Mononuclear cell (primary cell): ENCODE measurements around the gene RGMA. TPM values are rescaled to one million over a fixed set of nuclear protein-coding genes. Genes with fewer than 3 reads are reported as not detected.
"Not testable (repeated sequence)": the region's sequence is repeated elsewhere in the genome, so short reads cannot be mapped to it uniquely, and the experiment has no call there.

Experiments
- H3K27me3 ChIP-seq: 2 replicates; pipeline ENCODE4 v1.6.0; 2011; ENCODE audit warnings: low read length, control low read depth; ENCODE audit not compliant: insufficient read depth
- H3K4me1 ChIP-seq: 2 replicates; pipeline ENCODE4 v1.5.1; 2011; ENCODE audit warnings: mild to moderate bottlenecking, low read length, control low read depth; ENCODE audit not compliant: insufficient read depth
- H3K4me3 ChIP-seq: 2 replicates; pipeline ENCODE4 v1.5.1; 2011; ENCODE audit warnings: mild to moderate bottlenecking, low read length, moderate library complexity
- H3K9me3 ChIP-seq: 2 replicates; pipeline ENCODE4 v1.5.1; 2011; ENCODE audit warnings: low read depth, mild to moderate bottlenecking, control low read depth, low read length
- total RNA-seq: library from RNA; depleted of rRNA; stranded (reverse); fragments of >200 nt; gene quantifications from one replicate; pipeline ENCODE4 v1.2.3, GENCODE V29; 2012

The RGMA gene
- total RNA-seq, 1 donor, result 0.10 TPM

DNA sequence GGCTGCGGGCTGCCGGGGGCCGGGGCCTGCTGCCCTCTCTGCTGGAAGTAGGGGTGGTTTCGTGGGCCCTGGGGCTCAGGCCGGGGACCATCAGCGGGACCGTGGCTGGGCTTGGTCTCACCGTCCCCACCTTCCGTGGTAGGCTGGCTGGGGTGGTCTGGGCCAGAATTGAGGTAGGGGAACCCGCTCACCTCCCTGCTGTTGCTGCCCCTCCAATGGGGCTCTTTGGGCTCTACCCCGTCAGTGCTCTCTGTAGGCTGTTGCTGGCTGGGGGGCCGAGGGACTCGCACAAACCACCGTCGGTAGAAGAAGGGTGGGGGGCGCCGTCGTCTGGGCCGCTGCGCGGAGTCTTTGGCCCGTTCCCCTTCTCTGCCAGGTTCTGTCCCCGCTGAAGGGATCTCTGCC lies 23.4 kb downstream of the RGMA start:
- H3K27me3 ChIP-seq, result peaks cover 3% of the 10 kb centered on the region
- no peak overlapping the region for H3K4me3 ChIP-seq
- no peaks in the 10 kb centered on the region for H3K4me1 ChIP-seq
- no peaks in the 10 kb centered on the region for H3K9me3 ChIP-seq

DNA sequence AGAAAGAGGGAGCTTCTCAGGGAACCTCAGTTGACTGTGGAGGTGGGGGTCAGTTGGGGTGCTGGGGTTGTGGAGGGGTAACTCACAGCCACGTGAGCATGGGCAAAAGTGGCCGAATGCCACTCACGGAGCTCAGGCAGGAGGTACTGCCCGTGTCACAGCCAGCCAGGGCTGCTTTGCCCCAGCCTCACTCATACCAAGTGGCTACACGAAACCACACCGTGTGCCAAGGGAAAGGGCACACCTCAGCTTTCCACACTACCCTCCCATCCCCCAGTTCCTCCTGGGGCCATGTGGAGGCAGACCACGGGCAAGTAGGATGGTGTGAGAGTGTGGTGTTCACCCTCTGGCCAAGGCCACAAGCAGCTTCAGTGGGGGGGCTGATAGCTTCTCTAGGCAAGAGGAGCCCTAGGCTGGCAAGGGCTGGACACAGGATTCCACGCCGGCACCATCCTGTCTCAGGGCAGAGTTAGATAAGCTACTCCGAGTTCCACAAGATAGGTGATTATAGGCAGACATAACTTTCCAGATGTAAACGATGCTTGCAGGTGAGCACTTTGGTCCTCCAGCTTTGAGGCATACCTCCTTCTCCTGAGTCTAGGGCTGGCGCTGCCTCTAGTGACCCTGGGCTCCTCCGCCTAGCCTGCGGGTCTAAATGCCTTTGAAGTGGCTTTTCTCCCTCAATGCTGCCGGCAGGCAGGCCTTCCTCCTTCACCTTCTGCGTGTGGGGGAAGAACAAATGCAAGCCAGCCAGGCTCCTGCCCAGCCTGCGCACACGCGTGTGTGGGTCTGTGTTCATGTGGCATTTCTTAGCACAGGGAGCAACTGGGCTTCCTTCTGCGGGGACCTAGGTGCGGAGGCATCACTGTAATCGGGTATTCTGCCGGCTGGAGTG lies 25.0 kb downstream of the RGMA start:
- H3K27me3 ChIP-seq, result no peaks in the 10 kb centered on the region
- no peaks in the 10 kb centered on the region for H3K4me1 ChIP-seq
- no peaks in the 10 kb centered on the region for H3K9me3 ChIP-seq
- no peak overlapping the region for H3K4me3 ChIP-seq

DNA sequence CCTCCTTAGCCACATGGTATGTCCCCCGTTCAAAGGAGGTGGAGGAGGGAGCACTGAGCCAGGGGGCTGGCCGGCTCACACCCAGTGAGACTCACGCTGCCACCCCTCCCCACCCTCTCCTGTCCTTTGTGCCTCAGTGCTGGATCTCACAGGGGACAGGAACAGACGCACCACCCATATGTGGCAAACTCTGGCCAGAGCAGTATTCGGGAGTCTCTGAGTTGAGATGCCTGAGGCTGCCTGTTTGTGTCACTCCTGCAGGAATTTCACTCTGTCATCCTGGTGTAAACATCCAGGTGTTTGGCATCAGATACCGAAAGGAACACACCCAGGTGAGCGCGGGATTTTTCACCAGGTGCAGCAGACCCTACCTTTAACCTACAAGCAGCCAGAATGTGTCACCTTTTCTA lies 25.7 kb downstream of the RGMA start:
- no peaks in the 10 kb centered on the region for H3K4me1 ChIP-seq
- no peak overlapping the region for H3K4me3 ChIP-seq
- H3K27me3 ChIP-seq, result no peaks in the 10 kb centered on the region
- H3K9me3 ChIP-seq, result no peaks in the 10 kb centered on the region

DNA sequence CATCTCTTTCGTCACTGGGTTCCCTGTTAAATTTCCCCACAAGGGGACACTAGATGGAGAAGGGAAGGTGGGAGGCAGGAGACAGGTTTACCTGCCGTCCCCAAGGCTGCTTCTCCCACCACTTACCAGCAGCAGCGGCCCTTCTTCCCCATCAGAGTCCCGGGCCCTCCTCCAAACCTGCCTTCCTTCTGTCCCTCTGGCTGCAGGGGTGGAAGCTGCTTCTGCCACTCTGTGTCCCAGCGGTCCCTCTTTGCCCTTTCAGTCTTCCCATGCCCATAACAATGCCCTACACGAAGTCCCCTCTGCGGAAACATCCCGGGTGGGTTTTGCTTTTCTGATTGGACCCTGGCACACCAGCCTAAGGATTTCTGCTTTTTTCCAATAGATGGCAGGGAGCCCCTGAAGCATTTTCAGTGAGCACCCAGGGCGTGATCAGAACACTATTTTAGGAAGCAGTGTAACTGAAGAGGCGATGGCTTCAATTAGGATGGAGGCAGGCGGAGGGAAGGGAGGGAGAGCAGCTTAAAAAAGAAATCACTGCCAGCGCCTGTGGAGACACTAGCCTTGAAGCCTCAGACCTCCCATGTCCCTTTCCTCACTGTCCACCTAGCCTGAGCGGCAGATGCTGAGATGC lies 26.3 kb downstream of the RGMA start:
- H3K9me3 ChIP-seq, H3K27me3 ChIP-seq, H3K4me1 ChIP-seq, H3K4me3 ChIP-seq: not testable (repeated sequence)

DNA sequence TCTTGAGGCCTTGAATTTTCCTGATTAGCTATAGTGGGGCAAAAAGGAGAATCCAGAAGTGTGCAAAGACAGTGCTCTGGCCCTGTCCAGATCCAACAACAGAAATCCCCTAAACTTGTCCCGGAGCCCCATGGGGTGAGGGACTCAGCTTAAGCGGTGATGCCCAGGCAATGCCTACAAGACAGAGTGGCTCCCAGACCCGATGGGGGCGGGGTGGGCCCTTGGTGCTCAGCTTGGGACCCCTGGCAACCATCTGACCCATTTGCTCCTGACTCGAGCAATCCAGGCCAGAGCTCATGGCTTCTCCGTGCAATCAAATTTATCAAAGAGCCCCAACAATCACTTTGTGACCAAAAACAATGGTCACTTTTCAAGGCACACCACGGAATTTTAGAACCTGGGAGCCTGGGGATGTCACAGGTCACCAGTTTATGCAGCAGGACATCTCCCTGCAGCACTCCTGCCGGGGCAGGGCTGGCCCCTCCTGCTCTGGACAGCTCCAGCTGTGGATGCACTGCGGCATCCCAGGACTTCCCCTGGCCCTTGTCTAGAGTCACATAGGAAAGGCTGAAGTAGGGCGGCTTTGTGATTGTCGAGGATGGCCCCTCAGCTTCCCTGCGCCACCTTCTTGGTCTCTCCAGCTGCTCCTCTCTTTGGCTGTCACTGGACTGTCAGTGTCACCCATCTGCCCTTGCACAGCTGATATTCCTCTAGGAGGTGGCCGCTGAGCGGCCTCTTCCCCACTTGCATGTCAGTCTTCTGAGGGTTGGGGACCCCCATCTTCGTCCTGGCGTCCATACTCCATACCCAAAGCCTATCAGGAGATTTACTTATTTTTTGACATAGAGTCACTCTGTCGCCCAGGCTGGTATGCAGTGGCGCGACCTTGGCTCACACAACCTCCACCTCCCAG lies 28.4 kb downstream of the RGMA start:
- Histone ChIP-seq H3K4me1 (no peaks in the 10 kb centered on the region), H3K4me3 (no peak overlapping the region), H3K27me3 (no peaks in the 10 kb centered on the region), H3K9me3 (no peaks in the 10 kb centered on the region)

DNA sequence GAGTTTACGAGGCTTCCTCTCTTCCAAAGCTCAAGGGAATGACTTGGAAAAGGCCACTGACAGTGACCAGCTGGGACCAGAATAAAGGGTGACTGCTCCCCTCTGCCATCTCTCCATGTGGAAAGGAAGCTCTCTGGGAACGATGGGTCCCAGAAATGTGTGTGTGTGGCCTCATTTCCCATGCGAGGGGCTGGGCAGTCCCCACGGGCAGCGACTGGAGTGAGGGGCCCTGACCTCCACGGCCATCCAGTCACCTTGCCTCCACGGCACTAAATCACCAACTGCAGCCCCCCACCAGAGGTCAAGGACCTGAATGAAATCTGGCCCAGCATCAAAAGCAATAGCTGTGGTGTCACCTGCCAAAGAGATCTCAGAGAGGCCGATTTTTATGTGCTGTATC lies 29.6 kb downstream of the RGMA start:
- H3K9me3 ChIP-seq, result no peaks in the 10 kb centered on the region
- H3K4me1 ChIP-seq, result no peaks in the 10 kb centered on the region
- no peaks in the 10 kb centered on the region for H3K27me3 ChIP-seq
- H3K4me3 ChIP-seq, result no peak overlapping the region

DNA sequence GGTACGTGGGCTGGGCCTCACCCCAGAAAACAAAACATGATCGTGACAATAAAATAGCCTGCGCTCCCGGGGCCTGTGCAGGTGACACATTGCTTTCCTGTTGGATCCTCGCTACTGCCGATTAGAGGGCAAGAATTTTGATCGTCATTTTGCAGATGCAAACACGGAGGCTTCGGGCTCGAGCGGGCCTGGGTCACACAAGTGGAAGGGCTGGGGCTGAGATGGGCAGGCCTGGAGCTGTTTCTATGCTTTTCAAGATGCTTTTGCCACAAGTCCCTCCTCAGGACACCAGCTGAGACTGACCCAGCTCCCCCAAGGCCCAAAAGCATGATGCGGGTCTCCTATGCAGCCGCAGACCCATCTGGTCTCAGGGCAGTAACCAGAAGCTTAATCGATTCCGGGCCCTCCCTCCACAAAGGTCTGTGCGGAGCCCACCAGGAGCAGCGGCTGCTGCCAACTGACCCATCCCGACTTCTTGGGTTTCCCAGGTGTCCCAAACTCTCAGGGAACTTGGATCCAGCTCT lies 30.0 kb downstream of the RGMA start:
- H3K9me3 ChIP-seq, result no peaks in the 10 kb centered on the region
- H3K27me3 ChIP-seq, result no peaks in the 10 kb centered on the region
- H3K4me3 ChIP-seq, result no peak overlapping the region
- no peaks in the 10 kb centered on the region for H3K4me1 ChIP-seq

DNA sequence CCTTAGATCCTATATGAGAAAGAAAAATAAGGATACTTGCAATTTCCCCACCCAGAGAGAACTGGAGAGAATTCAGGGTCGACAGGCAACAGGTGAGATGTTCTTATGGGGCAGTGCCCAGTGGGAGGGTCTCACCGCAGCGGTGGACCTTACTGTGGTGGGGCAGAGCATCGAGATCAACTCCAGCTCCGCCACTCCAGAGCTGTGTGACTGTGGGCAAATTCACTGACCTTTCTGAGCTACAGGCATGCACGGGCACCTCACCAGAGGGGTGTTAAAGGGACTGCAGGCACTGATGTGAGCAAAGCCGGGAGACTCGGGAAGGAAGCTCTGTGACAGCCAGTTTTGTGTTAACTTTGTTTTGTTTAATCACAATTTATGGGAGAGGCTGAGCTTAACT lies 30.9 kb downstream of the RGMA start:
- Histone ChIP-seq H3K9me3 (no peaks in the 10 kb centered on the region), H3K27me3 (no peaks in the 10 kb centered on the region), H3K4me3 (no peak overlapping the region), H3K4me1 (no peaks in the 10 kb centered on the region)

DNA sequence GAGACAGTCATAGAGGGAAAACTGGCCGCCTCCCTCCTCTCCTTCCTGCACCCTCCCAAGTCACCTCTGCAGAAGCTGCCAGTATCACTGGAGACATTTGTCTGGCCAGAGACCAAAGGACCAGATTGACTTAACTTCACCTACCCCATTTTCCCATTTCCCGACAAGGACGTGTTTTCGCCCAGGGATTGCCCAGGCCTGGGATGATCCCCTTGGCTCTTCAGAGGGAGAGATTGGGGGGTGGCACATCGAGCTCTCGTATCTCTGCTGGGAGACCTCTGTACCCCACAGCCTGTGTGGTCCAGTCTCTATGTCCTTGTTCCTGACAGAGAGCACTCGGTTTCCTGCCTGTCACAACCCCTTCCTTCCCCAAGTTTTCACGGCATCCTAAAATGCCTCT lies 31.4 kb downstream of the RGMA start:
- no peaks in the 10 kb centered on the region for H3K4me1 ChIP-seq
- H3K27me3 ChIP-seq, result no peaks in the 10 kb centered on the region
- H3K9me3 ChIP-seq, result no peaks in the 10 kb centered on the region
- H3K4me3 ChIP-seq, result no peak overlapping the region

DNA sequence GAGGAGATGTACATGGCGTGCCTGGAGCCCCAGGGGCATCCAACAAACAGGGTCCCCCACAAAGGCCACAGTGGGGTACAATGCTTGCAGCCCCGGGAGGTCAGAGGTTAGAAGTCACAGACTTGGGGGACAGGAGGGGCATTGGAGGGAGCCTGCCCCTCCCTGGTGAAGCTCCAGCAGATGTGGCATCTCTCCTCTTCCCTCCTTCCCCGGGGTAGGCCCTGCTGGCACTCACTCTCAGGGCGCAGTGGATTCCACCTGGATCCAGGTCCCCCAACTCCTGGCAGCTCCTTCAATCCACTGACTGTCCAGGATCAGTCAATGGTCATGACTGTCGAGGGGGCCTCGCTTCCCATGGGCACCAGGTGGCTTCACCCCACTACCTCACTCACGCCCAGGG lies 32.2 kb downstream of the RGMA start:
- H3K4me3 ChIP-seq, result no peak overlapping the region
- H3K27me3 ChIP-seq, result no peaks in the 10 kb centered on the region
- no peaks in the 10 kb centered on the region for H3K4me1 ChIP-seq
- no peaks in the 10 kb centered on the region for H3K9me3 ChIP-seq

DNA sequence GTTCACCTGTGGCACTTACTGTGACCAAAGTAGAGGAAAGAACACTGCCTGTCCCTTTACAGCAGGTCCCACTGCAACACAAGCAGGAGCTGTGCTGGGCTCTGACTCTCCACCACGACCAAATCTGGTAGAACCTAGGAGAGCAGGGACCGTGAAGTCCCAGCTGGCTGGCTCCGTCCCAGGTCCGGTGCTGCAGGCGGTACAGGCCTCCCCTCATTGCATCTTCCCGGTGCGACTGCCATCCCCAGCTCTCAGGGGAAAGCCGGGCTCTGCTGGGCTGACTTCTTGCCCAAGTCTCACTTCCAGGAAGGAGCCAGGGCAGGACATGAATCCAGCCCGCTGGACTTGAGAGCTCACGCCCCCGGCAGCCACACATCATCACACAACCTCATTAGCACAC lies 33.8 kb downstream of the RGMA start:
- no peak overlapping the region for H3K4me3 ChIP-seq
- H3K9me3 ChIP-seq, result no peaks in the 10 kb centered on the region
- H3K4me1 ChIP-seq, result no peaks in the 10 kb centered on the region
- H3K27me3 ChIP-seq, result no peaks in the 10 kb centered on the region

DNA sequence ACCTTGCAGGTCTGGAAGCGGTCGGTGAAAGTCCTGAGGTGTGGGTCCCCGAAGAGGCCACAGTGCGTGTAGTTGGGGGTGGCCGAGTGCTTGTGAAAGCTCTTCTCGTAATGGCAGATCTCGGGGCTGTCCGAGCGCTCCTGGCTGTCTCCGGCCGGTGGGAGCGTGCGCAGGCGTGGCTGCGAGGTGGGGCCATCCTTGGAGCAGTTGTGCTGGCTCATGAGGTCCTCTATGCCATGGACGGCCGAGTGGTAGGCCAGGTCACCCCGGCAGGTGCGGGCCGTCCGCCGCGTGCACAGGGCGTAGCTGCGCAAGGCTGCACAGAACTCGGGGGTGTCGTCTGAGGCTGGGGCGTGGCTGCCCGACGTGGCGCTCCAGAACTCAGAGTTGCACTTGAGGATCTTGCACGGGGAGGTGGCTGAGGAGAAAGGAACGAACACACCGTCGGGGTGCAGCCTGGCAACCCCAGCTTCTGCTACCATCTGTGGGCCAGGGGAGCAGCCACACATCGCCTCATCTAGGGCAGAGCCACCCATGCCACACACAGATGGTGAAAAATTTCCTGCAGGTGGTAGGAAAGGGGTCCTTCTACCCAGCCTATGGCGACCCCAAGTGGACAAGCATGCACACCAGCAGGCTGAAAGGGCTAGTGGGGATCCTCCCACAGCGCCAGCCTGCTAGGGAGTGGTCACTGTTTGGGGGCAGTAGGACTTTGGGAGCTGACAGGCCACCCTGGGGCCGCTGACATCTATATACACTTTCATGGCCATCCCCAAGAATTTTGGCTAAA lies 36.7 kb downstream of the RGMA start:
- H3K4me3 ChIP-seq, result no peak overlapping the region
- H3K9me3 ChIP-seq, result no peaks in the 10 kb centered on the region
- no peaks in the 10 kb centered on the region for H3K27me3 ChIP-seq
- peaks cover 14% of the 10 kb centered on the region for H3K4me1 ChIP-seq

DNA sequence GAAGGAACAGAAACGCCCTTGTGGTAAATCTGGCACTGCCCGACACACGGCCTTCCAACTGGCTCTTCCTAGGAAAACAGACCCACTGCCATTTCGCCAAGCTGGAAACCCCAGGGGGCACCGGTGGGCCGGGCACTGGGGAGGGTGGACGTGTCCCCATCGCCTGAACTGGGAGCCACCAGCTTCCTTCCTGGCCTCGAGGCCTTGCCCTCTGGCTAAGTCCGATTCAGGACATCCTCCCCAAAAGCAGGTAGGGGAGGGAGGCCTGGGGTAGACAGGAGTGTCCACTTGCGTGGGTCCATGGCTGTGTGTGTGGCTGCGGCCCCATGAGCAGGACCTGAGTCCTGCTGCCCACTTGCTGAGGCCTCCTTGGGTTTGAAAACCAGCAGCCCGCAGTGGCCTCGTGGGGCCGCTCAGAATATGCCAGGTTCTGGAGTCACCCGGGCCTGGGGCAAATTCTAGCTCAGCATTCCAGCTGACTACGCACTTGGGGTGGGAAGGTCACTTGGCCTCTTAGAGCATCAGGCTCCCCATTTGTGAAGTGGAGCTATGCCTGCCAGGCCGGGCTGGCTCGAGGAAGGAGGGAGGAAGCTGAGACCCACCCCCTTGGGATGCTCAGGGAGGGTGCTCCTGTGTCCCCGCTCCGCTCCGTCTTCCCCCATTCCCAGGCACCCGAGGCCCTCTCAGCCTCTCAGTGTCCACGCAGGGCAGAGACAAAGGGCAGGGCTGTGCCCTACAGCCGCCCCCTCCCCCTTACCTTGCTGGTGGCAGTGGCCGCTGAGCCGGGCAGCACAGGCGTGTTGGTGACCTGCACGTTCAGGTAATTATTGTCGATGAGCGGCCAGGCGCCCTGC lies 37.5 kb downstream of the RGMA start:
- Histone ChIP-seq H3K27me3 (no peaks in the 10 kb centered on the region), H3K9me3 (no peaks in the 10 kb centered on the region), H3K4me3 (no peak overlapping the region), H3K4me1 (peaks cover 20% of the 10 kb centered on the region)

DNA sequence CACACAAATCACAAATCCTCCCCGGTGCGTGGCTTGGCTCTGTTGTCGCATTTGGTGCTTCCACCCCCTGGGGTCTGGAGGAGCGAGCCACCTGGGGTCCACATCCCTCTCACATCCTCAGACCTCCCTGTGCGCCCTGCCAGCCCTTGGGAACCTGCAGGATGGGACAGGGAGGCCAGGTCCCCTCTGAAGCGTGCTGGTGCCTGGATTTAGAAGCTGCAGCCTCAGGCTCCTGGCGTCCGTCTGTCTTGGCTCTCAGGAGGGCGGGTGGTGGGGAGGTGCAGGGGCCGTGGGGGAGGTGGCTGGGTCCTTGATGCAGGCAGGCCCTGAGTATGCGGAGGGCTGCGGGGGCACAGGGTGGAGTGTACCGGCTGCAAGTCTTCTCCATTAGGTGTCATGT lies 38.4 kb downstream of the RGMA start:
- Histone ChIP-seq H3K4me1 (peaks cover 20% of the 10 kb centered on the region), H3K4me3 (no peak overlapping the region)

More for the DNA sequence above, 38.4 kb downstream of the RGMA start:
- Histone ChIP-seq H3K27me3 (no peaks in the 10 kb centered on the region), H3K9me3 (no peaks in the 10 kb centered on the region)
